Gastrocnemius medialis (tissue), 4 donors: ENCODE measurements around the gene PLB1.

ENCODE experiments used
- POLR2A ChIP-seq, 2 donors: fragments of 450-650 bp; IDR thresholded peaks; one replicate each; pipeline ENCODE4 v1.6.1; 2017; ENCODE audit warnings: antibody characterized with exemption in 2 of 2, mild to moderate bottlenecking in 2 of 2, moderate library complexity in 2 of 2
- TF ChIP-seq, protein P1 (sequence below), 5 experiments: fragments of 450-650 bp in 3 of 5; fragments of 200-600 bp in 2 of 5; sonication (generic) in 2 of 5; IDR thresholded peaks in 4 of 5; conservative IDR thresholded peaks in 1 of 5; 1 replicate in 4 of 5; 2 replicates in 1 of 5; pipeline ENCODE4 v1.5.1; 2016 to 2019; ENCODE audit warnings: antibody characterized with exemption in 5 of 5, mild to moderate bottlenecking in 3 of 5, moderate library complexity in 3 of 5

DNA sequence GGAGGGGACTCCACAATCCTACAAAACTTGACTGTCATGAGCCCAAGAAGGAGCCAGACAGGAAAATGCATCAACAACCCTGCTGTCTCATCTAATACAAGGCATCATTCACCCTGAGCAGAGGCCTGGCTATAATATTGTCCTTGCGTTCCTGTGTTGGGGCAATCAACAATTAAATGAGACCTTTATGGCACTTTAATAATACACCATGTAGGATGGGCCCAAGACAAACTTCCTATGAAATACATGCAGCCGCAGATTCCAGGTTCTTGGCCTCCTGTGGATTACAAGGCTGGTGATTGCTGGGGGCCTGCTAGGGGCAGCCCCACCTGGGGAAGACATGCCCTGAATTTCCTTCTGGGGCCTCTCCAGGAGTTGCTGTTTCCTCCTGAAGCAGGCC lies 173.0 kb downstream of the PLB1 start:
- TF ChIP-seq, protein P1, sequence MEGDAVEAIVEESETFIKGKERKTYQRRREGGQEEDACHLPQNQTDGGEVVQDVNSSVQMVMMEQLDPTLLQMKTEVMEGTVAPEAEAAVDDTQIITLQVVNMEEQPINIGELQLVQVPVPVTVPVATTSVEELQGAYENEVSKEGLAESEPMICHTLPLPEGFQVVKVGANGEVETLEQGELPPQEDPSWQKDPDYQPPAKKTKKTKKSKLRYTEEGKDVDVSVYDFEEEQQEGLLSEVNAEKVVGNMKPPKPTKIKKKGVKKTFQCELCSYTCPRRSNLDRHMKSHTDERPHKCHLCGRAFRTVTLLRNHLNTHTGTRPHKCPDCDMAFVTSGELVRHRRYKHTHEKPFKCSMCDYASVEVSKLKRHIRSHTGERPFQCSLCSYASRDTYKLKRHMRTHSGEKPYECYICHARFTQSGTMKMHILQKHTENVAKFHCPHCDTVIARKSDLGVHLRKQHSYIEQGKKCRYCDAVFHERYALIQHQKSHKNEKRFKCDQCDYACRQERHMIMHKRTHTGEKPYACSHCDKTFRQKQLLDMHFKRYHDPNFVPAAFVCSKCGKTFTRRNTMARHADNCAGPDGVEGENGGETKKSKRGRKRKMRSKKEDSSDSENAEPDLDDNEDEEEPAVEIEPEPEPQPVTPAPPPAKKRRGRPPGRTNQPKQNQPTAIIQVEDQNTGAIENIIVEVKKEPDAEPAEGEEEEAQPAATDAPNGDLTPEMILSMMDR (IDR thresholded peaks at IDR 0.05 in 4 of 5, conservative IDR thresholded peaks at IDR 0.05 in 1 of 5), result no peak
- no peak for TF ChIP-seq POLR2A (IDR thresholded peaks at IDR 0.05)
